ENCODE measurements around the gene TXLNB.

DNA sequence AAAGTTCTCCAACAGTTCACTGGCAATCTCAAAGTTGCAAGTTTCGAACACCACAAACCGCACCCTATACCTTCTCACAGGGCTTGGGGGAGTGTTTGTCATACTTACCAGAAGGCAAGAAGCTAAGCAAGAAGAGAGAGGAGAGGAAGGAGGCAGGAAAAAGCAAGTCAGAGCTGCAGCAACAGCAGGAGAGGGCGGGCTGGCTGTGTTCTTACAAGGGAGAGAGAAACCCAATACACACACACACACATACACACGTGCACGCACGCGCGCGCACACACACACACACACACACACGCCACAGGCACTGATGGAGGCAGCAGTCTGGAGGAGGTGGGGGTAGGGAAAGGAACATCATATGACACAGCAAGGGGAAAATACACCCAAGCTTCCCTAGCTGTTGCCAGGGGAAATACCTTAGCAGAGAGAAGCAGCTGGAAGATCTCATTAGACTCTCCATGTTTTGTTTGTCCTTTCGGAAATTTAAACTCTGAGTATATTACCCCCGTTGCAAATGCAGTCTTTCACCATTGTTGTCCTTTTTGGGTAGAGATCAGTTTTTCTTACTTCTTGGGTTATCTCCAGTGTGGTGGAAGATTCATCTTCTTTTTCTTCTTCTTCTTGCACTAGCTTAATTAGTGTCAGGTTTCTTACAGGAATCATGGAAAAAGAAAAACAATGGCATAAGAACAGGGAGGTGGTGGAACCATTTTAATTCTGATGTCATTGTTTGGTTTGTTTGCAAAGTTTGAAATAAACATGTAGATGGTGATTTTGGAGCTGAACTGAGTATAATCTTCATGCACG is at the start of gene TXLNB:
- TF ChIP-seq, protein P1, sequence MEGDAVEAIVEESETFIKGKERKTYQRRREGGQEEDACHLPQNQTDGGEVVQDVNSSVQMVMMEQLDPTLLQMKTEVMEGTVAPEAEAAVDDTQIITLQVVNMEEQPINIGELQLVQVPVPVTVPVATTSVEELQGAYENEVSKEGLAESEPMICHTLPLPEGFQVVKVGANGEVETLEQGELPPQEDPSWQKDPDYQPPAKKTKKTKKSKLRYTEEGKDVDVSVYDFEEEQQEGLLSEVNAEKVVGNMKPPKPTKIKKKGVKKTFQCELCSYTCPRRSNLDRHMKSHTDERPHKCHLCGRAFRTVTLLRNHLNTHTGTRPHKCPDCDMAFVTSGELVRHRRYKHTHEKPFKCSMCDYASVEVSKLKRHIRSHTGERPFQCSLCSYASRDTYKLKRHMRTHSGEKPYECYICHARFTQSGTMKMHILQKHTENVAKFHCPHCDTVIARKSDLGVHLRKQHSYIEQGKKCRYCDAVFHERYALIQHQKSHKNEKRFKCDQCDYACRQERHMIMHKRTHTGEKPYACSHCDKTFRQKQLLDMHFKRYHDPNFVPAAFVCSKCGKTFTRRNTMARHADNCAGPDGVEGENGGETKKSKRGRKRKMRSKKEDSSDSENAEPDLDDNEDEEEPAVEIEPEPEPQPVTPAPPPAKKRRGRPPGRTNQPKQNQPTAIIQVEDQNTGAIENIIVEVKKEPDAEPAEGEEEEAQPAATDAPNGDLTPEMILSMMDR (IDR thresholded peaks at IDR 0.05): peak in 1 of 3 donors; percentile 15
- TF ChIP-seq POLR2A (IDR thresholded peaks at IDR 0.05) (no peak), EP300 (IDR thresholded peaks at IDR 0.05) (no peak)
